Measurements from ENCODE around the gene TBC1D4.
A peak's percentile ranks its signal among the peaks of the same experiment; 100 is the strongest.

The TBC1D4 gene

GRCh38 chr13:75415694-75416093, 66.3 kb downstream of the TBC1D4 start:
- peak; percentile 43 for DNase-seq

- no peak for DNase-seq
Observed at GRCh38 chr13:75415171-75415570, 66.8 kb downstream of the TBC1D4 start.

GRCh38 chr13:75414036-75414827, 67.7 kb downstream of the TBC1D4 start:
- DNase-seq = no peak

GRCh38 chr13:75411924-75412537, 69.9 kb downstream of the TBC1D4 start:
- DNase-seq = no peak

GRCh38 chr13:75410207-75410606, 71.8 kb downstream of the TBC1D4 start:
- no peak for DNase-seq

GRCh38 chr13:75407998-75408397, 74.0 kb downstream of the TBC1D4 start:
- DNase-seq = no peak

GRCh38 chr13:75407473-75407872, 74.5 kb downstream of the TBC1D4 start:
- DNase-seq = no peak

- no peak for DNase-seq
Observed at GRCh38 chr13:75405976-75406703, 75.8 kb downstream of the TBC1D4 start.

GRCh38 chr13:75404726-75405125, 77.2 kb downstream of the TBC1D4 start:
- no peak for DNase-seq

- DNase-seq = no peak
Observed at GRCh38 chr13:75402787-75403186, 79.2 kb downstream of the TBC1D4 start.

- no peak for DNase-seq
Observed at GRCh38 chr13:75400775-75401174, 81.2 kb downstream of the TBC1D4 start.

- DNase-seq = no peak
Observed at GRCh38 chr13:75399879-75400217, 82.1 kb downstream of the TBC1D4 start.

GRCh38 chr13:75399168-75399878, 82.6 kb downstream of the TBC1D4 start:
- no peak for DNase-seq

- no peak for DNase-seq
Observed at GRCh38 chr13:75398072-75398471, 83.9 kb downstream of the TBC1D4 start.

GRCh38 chr13:75395901-75396300, 86.1 kb downstream of the TBC1D4 start:
- no peak for DNase-seq

- peak; percentile 76 for DNase-seq
Observed at GRCh38 chr13:75395066-75395465, 86.9 kb downstream of the TBC1D4 start.

- peak; percentile 41 for DNase-seq
Observed at GRCh38 chr13:75393839-75394520, 88.0 kb downstream of the TBC1D4 start.

GRCh38 chr13:75391432-75392100, 90.4 kb downstream of the TBC1D4 start:
- no peak for DNase-seq

- no peak for DNase-seq
Observed at GRCh38 chr13:75390229-75390628, 91.7 kb downstream of the TBC1D4 start.

- no peak for DNase-seq
Observed at GRCh38 chr13:75385708-75386083, 96.3 kb downstream of the TBC1D4 start.

GRCh38 chr13:75384879-75385707, 96.9 kb downstream of the TBC1D4 start:
- DNase-seq = no peak

Data from hematopoietic multipotent progenitor cell treated with erythropoietin and hydrocortisone succinate and interleukin-3 and kit ligand, for 6 days (in vitro differentiated cells).